ENCODE measurements around the gene KCTD13.
"Not testable (repeated sequence)": the region's sequence is repeated elsewhere in the genome, so short reads cannot be mapped to it uniquely, and the experiment has no call there.

Gene KCTD13

GRCh38 chr16:29906520-29907244, 19.3 kb downstream of the KCTD13 start:
- DNase-seq, result no peak

DNA sequence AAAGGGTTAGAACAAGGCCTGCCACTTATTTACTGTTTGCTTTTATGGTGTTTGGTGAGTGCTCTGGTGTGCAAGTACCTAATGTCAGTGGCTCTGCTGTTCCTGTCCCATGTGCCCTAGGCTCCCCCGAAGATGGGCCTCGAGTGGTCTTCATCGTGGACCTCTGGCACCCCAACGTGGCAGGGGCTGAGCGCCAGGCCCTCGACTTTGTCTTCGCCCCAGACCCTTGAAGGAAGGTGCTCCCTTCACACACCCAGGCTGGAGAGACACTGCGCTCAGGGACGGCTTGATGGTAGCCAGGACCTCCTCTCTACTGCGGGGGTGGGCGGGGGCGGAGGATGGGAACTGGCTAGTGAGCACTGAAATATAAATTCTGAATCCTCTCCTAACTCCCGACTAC, 20.4 kb downstream of the KCTD13 start:
- no peak for DNase-seq

DNA sequence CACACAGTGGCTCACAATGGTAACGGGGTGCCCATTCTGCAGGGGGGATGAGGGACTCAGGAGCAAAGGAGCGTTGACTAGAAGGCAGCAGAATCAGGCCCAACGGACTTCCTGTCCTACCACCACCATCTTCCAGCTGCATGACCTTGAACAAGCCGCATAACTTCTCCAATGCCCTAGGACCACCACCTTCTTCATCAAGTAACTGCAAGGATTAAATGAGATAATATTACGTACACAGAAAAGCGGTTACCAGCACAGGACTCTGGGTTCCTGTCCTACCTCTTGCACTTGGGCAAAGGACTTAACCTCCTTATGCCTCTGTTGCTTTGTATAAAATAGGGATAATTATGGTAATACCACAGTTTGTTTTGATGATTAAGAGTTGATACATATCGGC, 21.1 kb downstream of the KCTD13 start:
- no peak for DNase-seq

DNA sequence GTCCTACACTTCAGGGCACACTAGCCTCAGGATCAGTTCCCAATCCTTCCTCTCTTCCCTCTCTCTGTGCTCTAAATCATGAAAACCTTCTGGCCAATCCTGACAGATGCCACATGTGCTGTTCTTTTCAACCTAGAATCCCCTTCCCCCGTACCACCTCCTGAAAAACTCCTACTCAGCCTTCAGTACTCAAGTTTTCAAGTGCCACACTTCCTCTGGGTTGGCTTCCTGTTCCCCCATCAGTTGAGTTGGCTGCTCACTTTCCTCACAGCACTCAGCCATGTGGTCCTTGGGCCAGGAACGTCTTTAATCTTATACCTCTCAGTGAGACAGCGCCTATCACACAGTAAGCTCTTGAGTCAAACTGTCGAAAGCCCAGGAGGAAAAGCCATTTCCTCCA, 22.4 kb downstream of the KCTD13 start:
- no peak for DNase-seq

GRCh38 chr16:29901607-29901945, 24.4 kb downstream of the KCTD13 start:
- no peak for DNase-seq

GRCh38 chr16:29900888-29901606, 25.0 kb downstream of the KCTD13 start:
- DNase-seq, result no peak

DNA sequence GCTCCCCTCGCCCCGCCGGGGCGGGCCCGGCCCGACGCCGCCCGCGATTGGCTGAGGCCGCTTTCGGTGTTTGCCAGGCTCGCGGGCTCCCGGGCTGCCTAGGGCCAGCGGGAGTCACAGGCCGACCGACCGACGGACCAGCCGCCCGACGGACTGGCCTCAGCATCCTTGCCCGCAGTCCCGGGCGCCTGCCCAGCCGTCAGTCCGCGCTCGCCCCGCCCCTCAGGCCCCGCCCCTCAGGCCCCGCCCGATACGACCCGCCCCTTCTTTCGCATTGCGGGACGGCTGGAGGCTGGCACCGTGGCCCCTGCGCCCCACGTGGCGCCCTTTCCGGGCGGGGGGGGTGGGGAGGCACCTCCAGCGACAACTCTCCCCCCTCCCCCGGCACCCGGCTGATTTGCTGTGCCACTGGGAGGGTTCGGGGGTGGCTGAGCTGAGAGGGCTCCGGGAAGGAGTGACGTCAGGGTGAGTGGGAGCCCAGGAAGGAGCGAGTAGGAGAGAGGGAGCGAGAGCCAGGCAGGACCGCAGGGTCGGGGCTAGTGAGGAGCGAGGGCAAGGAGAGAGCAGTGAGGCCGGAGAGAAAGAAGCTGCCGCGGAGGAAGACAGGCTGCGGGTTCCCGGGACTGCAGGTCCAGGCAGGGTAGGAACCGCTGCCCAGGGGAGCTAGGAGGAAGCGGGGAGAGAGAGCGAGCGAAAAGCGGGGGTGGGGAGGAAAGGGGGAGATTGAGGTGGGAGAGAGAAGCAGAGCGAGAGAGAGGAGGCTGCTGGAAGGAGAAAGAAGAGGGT, 25.7 kb downstream of the KCTD13 start, which contains the start of gene ASPHD1:
TSS of gene ASPHD1 (plus strand) at position 387 of the 786 bp plus-strand sequence. CDS start 484 bp downstream, outside the sequence.
- DNase-seq, result peak; percentile 59

- peak; percentile 48 for DNase-seq
These were observed 26.4 kb downstream of the KCTD13 start, which contains the start of gene SEZ6L2 for GRCh38 chr16:29899516-29900101. TSS of gene SEZ6L2 (minus strand) at chr16:29899550. CDS start at chr16:29899019, 531 bp downstream.

DNA sequence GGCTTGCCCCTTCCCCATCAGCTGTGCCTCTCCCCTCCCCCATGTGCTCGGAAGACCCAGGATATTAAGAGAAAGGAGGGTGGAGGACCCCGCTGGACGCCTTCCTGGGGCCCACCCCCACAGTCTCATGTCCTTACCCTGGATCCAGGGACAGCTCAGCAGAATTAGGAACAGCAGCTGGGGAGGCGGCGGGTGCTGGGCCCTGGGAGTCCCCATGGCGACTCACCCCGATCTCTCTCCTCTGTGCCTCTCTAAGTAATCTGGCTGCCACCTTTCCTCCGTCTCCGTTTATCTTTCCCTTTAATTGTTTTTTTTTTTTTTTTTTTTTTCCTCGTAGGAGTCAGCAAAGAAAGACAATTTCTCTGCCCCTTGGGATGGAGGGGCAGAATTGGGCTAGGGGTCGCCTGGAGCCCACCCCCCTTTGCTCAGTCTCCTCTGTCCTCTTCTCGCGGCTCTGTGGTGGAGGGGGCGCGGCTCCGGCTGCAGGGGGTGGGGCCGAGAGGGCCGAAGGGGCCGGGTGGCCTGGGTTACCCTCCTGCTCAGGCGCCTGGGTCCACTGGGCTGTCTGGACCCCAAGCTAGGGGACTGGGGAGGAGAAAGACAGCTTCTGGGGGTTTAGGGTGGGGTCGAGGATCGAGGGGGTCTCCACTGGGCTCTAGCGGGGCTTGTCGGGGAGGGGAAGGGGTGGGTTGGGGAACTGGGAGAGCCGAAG, 27.1 kb downstream of the KCTD13 start:
- DNase-seq, result no peak

- no peak for DNase-seq
These were observed 27.8 kb downstream of the KCTD13 start for GRCh38 chr16:29898135-29898803.

- no peak for DNase-seq
These were observed 28.7 kb downstream of the KCTD13 start for GRCh38 chr16:29897333-29897732.

DNA sequence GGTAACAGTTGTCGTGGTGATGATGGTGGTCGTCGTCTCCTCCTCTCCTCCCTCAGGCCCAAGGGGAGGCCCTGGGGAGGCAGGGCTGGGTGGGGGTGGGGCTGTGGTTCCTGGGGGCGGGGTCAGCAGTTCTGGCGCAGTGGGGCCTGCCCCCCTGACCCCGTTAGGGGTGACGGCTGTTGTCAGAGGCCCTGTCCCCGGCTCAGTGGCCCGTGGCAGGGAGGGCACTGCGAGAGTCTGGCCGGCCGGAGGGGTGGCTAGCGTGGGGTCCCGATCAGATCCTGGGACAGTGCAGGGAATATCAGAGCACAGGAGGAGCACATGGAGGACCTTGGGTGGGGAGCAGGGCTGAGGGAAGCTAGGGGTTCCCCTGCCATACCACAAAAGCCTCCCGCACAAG, 29.2 kb downstream of the KCTD13 start:
- DNase-seq, result no peak

GRCh38 chr16:29894352-29894751, 31.7 kb downstream of the KCTD13 start:
- no peak for DNase-seq

DNA sequence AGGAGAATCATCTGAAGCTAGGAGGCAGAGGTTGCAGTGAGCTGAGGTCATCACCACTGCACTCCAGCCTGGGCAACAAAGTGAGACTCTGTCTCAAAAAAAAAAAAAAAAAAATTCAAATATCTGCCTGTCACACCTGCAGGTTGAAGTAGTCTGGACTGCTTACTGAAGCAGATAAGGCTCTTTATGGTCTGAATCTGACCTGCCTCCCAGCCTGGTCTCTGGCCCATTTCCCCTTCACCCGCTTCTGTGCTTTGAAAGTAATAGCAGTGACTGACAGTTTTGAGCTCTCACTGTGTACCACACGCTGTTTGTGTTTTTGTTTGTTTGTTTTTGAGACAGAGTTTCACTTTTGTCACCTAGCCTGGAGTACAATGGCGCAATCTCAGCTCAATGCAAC, 32.5 kb downstream of the KCTD13 start:
- DNase-seq, result no peak

DNA sequence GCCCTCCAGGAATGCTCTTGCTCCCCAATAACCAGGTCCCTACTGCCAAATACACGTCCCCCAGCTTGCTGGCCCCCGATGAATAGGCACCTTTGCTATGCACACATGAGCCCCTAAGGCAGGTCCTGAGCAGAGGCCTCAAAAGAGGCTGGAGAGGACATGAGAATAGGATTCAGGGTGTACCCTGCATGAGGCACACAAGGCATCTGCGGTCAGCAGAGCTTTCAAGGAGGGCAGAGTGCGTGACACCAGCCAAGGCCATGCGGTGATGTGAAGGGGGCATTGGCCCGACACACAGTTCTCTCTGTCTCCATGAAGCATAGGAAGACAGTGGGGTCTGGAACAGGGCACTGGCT, 33.6 kb downstream of the KCTD13 start:
- DNase-seq, result no peak

DNA sequence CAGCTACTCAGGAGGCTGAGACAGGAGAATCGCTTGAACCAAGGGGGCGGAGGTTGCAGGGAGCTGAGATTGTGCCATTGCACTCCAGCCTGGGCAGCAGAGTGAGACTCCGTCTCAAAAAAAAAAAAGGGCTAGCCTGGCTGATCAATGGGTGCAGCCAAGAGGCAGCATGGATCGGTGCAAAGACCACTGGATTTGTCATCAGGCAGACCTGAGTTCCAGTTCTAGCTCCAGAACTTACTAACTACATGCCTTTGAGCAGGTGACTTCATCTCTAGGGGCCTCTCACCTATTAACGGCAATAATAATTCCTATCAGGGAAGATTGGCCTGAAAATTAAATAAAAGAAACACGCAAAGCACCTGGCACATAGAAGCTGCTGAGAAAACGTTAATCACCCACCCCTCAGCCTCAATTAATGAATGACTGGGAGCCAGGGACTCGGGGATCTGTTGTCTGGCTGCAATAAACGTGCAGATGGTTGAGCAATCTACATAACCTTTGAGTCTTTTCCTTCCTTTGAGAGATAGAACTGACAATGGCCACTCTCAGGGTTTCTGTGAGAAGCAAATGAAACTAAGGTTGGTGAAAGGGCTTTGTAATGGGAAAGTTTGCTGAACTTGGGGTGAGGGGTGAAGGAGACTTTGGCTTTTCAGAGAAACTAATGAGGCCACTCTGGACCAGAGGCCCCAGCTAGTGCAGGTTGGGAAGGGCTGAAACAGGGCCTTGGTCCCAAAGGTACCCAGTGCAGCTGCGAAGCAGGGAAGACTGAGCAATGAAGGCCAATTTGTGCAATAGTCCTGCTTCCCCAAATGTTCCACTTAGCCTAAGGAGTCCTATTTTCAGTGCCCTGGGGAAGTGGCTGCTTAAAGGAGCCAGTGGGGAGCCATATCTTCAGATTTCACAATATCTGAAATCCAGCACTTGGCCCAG, 34.2 kb downstream of the KCTD13 start:
- no peak for DNase-seq

DNA sequence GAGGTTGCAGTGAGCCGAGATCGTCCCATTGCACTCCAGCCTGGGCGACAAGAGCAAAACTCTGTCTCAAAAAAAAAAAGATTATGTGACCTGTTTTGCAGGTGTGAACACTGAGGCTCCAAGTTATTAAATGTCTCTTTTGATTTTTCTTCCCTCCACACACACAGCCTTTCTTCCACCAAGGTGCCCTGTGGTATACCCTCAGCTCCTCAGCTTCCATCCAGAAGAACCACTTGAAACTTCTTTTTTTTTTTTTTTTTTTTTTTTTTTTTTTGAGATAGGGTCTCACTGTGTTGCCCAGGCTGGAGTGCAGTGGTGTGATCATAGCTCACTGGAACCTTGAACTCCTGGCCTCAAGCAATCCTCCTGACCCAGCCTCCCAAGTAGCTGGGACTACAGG, 36.7 kb downstream of the KCTD13 start:
- DNase-seq, result not testable (repeated sequence)

GRCh38 chr16:29883987-29884386, 42.0 kb downstream of the KCTD13 start:
- DNase-seq, result no peak

GRCh38 chr16:29881050-29881449, 45.0 kb downstream of the KCTD13 start:
- no peak for DNase-seq

- no peak for DNase-seq
These were observed 47.9 kb downstream of the KCTD13 start for GRCh38 chr16:29878172-29878571.
